Midbrain (tissue), 1 donor: Measurements from ENCODE around the gene CLMN.
A peak's percentile ranks its signal among the peaks of the same experiment; 100 is the strongest.

Experiments used
- DNase-seq: peaks from one replicate; lab custom pipeline; 2025; lab: John Stamatoyannopoulos, UW

Gene CLMN

DNA sequence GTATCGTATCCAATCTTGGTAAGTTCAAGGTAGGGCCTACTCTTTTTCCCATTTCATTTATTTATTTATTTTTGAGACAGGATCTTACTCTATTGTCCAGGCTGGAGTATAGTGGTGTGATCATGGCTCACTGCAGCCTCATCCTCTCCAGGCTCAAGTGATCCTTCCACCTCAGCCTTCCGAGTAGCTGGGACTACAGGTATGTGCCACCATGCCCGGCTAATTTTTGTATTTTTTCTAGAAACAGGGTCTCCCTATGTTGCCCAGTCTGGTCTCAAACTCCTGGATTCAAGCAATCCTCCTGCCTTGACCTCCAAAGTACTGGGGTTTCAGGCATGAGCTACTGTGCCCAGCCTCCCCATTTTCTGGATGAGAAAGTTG is 57.2 kb downstream of the CLMN start:
- DNase-seq: no peak

DNA sequence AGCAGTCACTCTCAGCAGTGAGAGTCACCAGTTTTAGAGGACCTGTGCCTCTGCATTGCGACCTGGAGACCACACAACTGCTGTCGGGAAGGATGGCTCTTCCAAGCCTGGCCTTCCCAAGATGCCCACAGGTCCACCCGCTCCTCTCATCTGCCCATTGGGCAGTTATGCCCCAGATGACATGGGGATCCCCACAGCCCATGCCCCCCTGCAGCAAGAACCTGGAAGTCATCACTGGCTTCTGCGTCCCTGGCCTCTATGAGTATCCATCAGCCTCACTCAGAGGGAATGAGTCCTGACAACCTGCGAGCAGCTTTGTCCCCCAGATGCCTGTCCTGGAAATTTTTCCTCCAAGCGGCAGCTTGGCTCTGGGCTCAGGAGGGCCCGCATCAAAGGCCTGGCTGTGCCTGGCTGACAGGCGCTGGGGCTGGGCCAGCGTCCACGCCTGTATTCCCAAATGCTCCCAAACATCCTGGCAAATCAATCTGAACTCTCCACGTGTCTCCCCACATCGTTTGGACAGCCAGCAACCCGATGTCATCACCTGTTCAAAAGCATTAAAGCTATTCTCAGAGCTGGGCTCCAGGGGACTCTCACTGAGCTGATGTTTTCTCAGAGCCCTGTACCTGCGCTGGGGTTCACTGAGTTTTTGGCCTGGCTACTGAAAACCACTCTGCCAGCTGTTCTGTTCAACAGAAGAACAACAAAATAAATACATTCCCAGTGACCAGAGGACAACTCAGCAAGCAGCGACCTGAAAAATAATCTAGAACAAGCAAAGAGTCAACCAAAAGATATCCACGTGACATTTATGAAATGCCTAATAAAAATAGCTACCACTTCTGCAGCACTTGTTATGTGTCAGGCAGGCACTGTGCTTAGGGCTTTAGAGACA is 57.8 kb downstream of the CLMN start:
- DNase-seq: no peak

DNA sequence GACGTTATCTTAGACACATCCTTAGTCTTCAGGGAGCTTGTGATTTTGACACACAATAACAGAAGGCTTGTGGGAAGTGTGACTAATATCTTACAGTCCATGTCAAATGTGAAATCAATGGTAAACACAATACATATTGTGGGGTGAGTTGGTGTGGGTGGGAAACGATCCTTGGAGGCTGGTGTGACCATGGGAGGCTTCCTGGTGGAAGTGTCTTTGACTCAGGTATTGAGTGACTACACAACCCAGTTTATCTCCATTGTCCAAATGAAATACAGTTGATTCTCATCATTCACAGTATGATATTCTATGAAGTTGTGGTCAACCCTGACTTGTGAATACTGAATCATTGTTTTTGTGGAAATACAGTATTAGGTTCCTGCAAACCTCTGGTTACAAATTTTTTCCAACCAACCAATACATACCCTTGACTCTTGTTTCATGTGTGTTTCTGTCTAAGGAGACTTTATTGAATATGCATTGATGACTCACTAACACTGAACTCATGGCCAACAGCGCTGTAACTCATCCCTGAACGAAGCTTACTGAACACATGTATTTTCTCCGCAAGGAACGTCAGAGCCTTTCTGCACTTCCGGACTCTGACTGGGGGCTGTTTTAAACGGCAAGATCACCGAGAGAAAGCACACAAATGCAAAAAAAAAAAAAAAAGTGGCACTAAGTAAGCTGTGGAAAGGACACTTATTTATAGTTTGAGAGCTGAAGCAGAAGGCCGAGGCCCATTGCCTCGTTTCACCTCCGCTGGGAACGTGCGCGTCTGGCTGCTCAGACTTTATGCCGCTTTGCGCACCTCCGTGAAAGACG is 59.0 kb downstream of the CLMN start:
- no peak for DNase-seq

DNA sequence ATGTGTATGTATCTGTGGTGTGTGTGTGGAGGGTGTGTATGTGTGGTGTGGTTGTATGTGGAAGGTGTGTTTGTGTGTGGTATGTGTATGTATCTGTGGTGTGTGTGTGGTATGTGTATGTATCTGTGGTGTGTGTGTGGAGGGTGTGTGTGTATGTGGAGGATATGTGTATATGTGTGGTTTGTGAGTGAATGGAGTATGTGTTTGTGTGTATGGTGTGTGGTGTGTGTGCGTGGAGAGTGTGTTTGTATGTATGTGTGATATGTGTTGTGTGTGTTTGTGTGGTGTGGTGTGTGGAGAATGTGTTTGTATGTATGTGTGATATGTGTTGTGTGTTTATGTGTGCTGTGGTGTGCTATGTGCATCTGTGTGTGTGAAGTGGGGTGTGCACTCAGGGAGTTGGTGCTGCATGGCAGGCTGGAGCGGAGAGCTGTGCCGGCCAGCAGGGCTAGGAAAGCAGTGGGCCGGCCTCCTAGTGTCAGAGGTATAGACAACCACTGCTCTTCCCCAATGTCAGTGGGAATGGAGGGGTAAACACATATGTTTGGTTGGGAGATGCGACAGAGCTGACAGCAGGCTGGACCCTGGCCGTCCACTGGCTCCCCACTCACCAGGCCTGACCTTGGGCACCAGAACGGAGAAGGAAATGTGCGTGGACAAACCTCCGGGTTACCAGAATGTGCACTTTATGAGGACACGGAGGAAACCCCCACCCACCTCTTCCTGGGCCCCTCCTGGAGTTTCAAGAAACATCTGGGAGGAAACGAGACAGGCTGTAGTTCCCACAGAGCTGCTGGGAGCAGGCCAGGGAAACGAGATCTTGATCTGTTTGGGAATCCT is 60.7 kb downstream of the CLMN start:
- DNase-seq: no peak

DNA sequence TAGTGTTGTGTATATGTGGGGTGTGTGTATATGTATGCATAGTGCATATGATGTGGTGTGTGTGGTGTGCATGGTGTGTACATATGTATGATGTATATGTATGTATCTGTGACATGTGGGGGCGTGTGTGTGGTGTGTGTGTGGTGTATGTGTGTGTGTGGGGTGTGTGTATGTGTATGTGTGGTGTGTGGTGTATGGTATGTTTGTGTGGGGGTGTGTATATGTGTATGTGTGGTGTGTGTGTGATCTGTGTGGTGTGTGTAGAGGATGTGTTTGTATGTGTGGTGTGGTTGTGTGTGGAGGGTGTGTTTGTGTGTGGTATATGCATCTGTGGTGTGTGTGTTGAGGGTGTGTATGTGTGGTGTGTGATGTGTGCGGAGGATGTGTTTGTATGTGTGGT is 61.6 kb downstream of the CLMN start:
- DNase-seq: no peak

DNA sequence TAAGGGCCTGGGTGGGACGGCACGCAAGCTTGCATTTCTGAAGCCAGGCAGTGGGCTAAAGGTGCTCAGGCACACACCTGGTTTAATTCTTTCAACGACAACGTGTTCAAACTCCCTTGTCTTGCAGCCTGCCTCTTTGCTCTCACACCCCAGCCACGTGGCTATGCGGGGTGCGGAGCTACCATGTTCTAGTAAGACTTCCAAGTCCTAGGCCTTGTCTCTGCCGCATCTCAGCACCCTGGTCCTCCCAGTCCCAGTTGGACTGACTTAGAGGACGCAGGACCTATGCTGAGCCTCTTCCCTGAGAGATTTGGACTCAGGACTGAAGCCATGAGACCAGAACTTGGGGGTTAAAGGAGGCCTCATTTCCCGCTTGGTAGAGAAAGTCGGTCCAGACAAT is 62.2 kb downstream of the CLMN start:
- no peak for DNase-seq

DNA sequence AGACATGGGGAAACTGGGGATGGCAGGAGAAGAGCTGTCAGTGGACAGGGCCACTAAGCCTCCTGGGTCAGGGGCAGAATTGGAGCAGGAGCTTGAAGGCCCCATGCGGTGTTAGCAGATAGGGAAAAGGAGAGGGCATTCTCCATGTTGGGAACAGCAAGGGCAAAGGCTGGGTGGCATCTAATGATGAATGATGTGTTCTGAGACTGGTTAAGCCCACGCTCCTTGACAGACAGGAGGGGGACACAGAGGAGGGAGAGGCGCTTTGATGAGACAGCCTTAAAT is 63.0 kb downstream of the CLMN start:
- DNase-seq: no peak

DNA sequence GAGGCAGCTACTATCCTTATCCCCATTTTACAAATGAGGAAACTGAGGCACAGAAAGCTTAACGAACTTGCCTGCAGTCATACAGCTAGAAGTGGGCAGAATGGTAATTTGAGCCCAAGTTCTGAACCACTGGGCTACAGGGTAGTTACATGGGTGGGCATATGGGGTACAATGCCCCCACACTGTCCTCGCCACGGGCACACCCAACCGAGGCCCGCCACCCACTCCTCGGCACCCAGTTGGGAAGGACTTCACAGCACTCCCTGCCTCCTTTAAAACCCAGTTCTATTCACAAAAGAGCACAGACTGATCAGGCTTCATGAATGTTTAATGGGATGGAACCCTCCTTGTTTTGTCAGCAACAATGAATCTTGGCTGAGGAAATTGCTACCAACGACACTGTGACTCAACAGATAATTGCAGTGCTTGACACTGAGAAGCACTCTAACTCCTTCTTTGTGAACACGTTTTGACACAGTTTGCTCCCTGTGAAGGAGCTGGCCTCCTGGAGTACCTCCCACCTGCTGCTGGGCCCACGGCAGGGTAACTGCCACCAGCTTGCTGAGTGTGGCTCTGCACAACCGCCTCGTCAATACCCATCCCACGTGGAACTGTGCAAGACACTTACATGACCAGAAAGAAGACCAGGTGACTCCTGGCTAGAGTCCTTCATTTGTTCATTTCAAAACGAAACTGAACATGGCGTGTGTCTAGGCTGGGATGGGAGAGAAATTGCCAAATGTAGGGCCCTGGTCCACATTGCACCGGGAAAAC is 63.5 kb downstream of the CLMN start:
- peak; percentile 70 for DNase-seq

DNA sequence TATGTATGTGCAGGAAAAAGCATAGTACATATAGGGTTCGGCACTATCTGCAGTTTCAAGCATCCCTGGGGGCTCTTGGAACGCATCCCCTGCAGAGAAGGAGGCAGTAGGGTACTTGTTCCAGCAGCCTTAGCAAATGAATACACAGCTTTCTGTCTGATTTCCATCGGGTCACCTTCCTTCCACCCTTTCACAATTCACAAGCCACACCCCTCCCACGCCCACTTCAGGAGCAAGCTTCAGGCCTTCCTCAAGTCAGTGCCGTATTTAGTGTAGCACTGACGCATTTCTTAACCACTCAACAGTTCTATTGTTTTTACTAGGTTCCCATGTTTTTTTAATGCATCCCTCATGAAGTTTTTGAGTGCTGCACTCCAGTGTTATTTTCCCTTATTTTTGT is 64.2 kb downstream of the CLMN start:
- no peak for DNase-seq

DNA sequence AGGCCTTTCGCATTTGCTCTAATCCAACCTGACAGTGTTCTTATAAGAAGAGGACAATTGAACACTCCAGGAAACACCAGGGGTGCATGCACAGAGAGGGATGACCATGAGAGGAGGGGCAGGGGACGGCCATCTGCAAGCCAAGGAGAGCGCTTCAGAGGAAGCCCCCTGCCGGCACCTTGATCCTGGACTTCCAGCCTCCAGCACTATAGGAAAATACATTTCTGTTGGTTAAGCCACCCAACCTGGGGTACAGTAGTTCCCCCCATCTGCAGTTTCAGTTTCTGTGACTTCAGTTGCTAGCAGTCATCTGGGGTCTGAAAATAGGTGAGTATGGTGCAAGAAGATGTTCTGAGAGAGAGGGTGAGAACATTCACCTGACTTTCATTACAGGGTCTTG is 64.7 kb downstream of the CLMN start:
- no peak for DNase-seq

DNA sequence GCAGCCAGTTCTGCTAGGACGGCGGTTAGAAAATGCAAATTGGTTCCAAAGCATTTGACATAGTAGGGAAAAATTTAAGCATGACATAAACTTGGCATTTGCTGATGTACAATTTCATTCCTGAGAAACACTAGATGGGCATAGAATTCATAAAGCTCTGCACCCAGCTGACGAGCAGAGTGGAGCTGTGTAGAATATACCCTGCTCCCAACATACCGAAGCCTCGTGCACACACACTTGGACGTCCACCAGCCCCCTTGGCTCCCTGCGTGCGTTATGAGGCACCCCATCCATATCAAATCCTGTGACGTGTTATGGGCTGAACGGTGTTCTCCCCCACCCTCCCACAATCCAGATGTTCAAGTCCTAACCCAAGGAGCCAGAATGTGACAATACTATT is 65.4 kb downstream of the CLMN start:
- DNase-seq: no peak

DNA sequence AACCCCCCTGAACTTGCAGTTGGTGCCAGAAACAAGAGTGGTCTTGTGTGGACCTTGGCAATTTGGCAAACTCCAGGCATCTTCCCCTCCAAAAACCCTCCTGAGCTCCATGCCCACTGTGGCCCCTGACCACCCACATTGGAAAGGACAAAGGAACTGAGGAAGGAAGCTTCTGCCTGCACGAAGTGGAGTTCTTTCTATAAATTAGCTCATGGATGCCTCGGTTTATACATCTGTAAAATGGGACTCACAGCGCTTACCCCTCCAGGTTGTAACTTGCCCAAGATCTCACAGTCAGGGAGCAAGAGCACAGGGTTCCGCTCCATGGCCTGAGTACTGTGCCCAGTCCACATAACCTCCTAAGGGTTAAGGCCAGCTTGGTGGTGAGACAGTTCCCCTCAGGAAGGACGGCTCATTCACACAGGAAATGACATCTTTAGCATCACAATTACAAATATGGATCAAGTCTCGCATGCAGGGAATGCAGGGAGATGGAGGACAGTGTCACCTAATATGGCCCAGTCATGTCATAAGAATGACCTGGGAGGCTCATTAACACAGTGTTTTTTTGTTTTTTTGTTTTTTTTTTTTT is 66.6 kb downstream of the CLMN start:
- no peak for DNase-seq

DNA sequence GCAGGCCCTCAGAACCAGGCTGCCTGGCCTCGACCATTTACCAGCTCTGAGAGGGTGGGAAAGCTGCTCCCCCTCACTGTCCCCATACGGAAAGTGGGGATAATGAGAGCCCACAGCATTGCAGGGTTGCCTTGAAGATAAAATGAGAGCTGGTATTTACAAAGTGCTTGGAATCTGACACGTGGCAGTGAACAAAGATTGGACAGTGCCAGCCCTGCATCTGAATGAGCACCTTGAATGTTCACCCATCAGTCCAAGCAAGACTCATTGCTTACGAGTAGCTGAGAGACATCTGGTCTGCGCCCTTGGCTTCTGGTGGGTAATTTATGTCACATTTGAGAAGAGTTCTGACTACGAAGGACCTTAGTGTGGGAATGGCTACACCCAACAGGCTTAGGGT is 67.5 kb downstream of the CLMN start:
- no peak for DNase-seq

DNA sequence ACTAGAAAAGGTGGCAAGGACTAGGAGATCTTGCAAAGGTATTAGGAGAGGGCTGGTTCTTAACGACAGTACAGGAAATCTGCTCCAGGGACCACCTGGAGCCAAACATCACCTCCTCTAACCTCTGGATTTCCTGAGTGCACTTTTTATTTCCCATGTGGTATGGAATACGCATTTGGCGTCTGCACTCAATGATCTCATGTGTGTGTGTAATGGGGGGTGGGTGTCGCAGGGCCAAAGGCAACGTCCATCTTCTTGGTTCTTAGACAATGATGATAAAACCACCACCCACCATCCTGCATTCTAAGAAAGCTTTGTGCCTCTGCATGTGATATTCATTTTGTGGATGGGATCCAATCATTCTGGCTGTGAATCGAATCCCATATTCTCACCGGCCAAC is 68.8 kb downstream of the CLMN start:
- no peak for DNase-seq

DNA sequence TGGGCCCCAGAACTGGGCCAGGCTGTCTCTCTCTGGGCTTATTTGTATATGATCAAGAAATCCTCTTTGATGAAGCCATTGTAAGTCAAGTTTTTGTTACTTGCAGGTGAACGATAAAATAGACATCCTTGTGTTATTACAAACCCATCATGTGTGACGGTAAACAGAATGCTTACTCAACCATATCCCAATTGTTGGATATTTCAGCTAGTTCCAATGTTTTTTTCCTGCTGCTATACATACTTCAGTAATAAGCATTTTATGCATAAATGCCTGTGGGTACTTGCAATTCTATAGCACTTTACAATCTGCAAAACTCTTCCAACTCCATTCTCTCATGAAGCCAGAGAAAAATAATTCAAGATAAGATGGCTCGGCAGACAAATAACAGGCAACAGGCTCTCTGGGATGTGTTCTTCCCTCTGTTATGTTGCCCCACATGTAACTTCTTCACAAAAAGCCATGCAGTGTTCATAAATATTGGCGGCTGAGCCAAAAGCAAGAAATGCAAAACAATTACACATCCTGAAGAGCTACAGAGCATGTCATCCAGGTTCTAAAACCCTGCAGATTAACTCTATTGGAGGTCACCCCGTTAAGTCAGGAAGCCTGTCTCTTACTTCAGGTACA is 69.5 kb downstream of the CLMN start:
- DNase-seq: no peak

DNA sequence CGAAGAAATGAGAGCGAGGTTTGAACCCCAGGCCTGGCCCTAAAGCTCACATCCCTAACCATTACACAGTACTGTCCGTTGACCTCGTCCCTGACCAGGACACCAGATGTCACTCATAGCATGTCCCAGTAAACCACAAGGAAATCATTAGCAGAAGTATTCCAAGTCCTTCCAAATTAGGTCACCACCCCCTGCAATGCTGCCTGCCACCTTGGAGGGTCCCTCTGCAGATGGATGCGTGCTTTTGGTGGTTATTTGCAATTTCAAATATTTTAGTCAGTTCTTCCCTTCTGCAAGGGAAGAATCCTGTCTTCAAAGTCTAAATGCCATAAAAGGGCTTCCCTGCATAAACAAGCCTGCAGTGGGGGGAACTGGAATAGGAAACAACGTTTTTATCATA is 71.3 kb downstream of the CLMN start:
- DNase-seq: no peak

DNA sequence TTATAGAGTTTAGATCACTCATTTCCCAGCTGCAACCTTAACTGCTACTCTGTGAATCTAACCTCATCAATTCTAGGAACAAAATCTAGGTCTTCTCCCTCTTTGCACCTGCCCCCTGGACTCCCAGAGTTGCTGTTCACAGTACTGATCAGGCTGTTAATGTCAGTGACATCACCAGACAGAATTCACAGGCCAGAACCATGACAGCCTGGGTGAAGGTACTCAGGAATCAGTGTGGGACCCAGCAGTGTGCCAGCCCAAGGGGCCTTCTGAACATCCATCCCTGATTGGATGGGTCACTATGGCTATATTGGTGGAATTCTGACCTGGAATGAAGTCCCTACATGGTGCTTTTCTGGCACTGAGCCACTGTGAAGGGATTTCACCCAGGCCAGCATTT is 72.8 kb downstream of the CLMN start:
- no peak for DNase-seq

DNA sequence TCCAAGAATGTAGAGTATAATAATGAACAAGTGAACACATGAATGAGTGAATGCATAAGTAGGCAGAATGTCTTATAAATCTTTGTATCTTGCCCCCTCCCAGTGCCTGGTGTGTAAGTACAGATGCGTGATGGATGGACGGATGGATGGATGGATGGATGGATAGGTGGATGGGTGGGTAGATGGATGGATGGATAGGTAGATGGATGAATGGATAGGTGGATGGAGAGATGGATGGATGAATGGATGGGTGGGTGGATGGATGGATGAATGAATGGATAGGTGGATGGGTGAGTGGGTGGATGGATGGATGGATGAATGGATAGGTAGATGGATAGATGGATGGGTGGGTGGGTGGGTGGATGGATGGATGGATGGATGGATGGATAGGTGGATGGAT is 74.4 kb downstream of the CLMN start:
- DNase-seq: no peak

DNA sequence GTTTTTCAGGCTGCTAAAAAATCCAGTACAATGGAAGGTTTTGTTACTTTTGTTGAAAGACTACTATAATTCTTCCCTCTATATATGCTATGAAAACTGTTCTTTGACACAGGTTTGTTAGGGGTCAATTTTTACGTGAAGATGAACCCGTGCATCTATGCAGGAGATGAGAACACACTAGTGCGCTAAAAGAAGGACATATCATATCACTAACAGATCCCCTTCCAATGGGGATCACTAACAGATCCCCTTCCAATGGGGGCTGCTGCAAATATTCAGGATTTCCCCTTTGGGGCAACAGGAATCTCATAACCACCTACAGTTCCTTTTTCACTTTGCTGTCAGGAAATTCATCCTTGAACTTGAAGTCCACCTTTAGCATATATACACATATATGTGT is 75.1 kb downstream of the CLMN start:
- no peak for DNase-seq

DNA sequence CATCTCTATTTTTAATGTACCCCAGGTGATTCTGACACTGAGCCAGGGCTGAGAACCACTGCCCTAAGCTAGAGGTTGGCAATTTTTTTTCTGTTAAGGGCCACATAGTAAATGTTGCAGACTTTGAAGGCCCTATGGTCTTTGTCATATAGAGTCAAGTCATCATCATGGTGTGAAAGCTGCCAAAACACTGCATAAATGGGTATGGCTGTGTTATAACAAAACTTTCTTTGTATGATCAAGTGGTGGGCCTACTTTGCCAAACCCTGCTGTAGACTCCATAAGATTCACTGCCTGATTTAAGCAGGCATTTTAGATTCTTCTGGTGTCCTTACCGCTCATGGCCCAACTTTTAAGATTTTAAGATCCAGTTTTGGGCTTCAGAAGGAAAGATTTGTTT is 76.8 kb downstream of the CLMN start:
- no peak for DNase-seq
